Thymus (tissue), 11 donors: ENCODE data around the gene KIAA0586. TPM values are rescaled to one million over a fixed set of nuclear protein-coding genes. Genes with fewer than 3 reads are reported as not detected.
"Not testable (repeated sequence)": the region's sequence is repeated elsewhere in the genome, so short reads cannot be mapped to it uniquely, and the experiment has no call there.

ENCODE experiments used
- DNase-seq, 9 donors: peaks; one replicate each; pipeline ENCODE4 v3.0.0-alpha.2; 2013; ENCODE audit warnings: low spot score in 9 of 9, low read depth in 6 of 9, missing footprints in 1 of 9
- H3K27ac ChIP-seq, 2 donors: one replicate each; pipeline ENCODE4 v1.5.1; 2013; ENCODE audit warnings: control low read depth in 1 of 2, low read depth in 1 of 2, low read length in 1 of 2, mild to moderate bottlenecking in 1 of 2, moderate library complexity in 1 of 2
- H3K27me3 ChIP-seq, 2 donors: one replicate each; pipeline ENCODE4 v1.5.1; 2013; ENCODE audit warnings: low read length in 1 of 2; ENCODE audit not compliant: control insufficient read depth in 2 of 2, insufficient read depth in 1 of 2
- H3K36me3 ChIP-seq, 2 donors: one replicate each; pipeline ENCODE4 v1.5.1; 2013; ENCODE audit warnings: low read length in 1 of 2, mild to moderate bottlenecking in 1 of 2, moderate library complexity in 1 of 2; ENCODE audit not compliant: control insufficient read depth in 2 of 2, insufficient read depth in 2 of 2
- H3K4me1 ChIP-seq, 2 donors: one replicate each; pipeline ENCODE4 v1.5.1; 2013; ENCODE audit warnings: low read length in 2 of 2; ENCODE audit not compliant: control insufficient read depth in 2 of 2, insufficient read depth in 2 of 2
- H3K4me3 ChIP-seq, 2 donors: one replicate each; pipeline ENCODE4 v1.5.1; 2013; ENCODE audit warnings: low read length in 2 of 2, control low read depth in 1 of 2, mild to moderate bottlenecking in 1 of 2
- H3K9me3 ChIP-seq, 2 donors: one replicate each; pipeline ENCODE4 v1.5.1; 2013; ENCODE audit warnings: low read length in 1 of 2, mild to moderate bottlenecking in 1 of 2; ENCODE audit not compliant: control insufficient read depth in 2 of 2, insufficient read depth in 1 of 2
- WGBS: extraction: QIAGEN DNeasy Blood & Tissue Kit; methylation state at CpG from one replicate; pipeline ENCODE4 v1.1.7; 2013; 5-methylcytosine and 5-hydroxymethylcytosine counted together
- polyA plus RNA-seq: library from polyadenylated mRNA; stranded (reverse); fragments of 200-250 nt; gene quantifications from one replicate; pipeline ENCODE4 v1.2.3, GENCODE V29; 2013
- total RNA-seq: library from RNA; stranded (reverse); fragments of 120-200 nt; gene quantifications from one replicate; pipeline ENCODE4 v1.2.4, GENCODE V29; 2013
- donor health status: healthy.

Gene KIAA0586
- total and polyA plus RNA-seq, 2 donors = 11.0 to 24.9 TPM

GRCh38 chr14:58408681-58409215 lies 18.8 kb upstream of the KIAA0586 start:
- H3K4me1 ChIP-seq = no peaks in the 10 kb centered on the region
- DNase-seq = no peak
- 97% methylated on average over 3 of the region's 3 CpGs for WGBS

GRCh38 chr14:58414845-58415244 lies 12.7 kb upstream of the KIAA0586 start:
- Histone ChIP-seq H3K27me3 (no peaks in the 10 kb centered on the region), H3K4me1 (no peaks in the 10 kb centered on the region), H3K4me3 (no peak overlapping the region), H3K27ac (no peak overlapping the region), H3K9me3 (no peaks in the 10 kb centered on the region), H3K36me3 (peaks cover 23 to 27% of the 10 kb centered on the region in 2 donors)
- DNase-seq = no peak
- WGBS = 92% methylated on average over 1 of the region's 1 CpG

More at GRCh38 chr14:58408681-58409215, 18.8 kb upstream of the KIAA0586 start:
- Histone ChIP-seq H3K27ac (no peak overlapping the region), H3K9me3 (no peaks in the 10 kb centered on the region), H3K27me3 (no peaks in the 10 kb centered on the region), H3K4me3 (no peak overlapping the region), H3K36me3 (peaks cover 8 to 31% of the 10 kb centered on the region in 2 donors)

- no peaks in the 10 kb centered on the region for H3K4me1 ChIP-seq
- H3K27ac ChIP-seq = no peak overlapping the region
- no peaks in the 10 kb centered on the region for H3K9me3 ChIP-seq
- H3K36me3 ChIP-seq = peaks cover 16 to 23% of the 10 kb centered on the region in 2 donors
- H3K27me3 ChIP-seq = no peaks in the 10 kb centered on the region
- DNase-seq = no peak
- WGBS = 97% methylated on average over 10 of the region's 10 CpGs
- H3K4me3 ChIP-seq = no peak overlapping the region
Measured at GRCh38 chr14:58415636-58416547, 11.6 kb upstream of the KIAA0586 start.

GRCh38 chr14:58416934-58417333 lies 10.6 kb upstream of the KIAA0586 start:
- peaks cover 19 to 25% of the 10 kb centered on the region in 2 donors for H3K36me3 ChIP-seq
- not testable (repeated sequence) for H3K9me3 ChIP-seq, H3K27ac ChIP-seq, DNase-seq, H3K4me3 ChIP-seq, H3K27me3 ChIP-seq, H3K4me1 ChIP-seq
- WGBS = 100% methylated on average over 1 of the region's 1 CpG

GRCh38 chr14:58426670-58427280 lies 744 bp upstream of the KIAA0586 start:
- Histone ChIP-seq H3K9me3 (no peaks in the 10 kb centered on the region), H3K27me3 (no peaks in the 10 kb centered on the region), H3K36me3 (peaks cover 5 to 8% of the 10 kb centered on the region in 2 donors), H3K27ac (peak overlapping the region; percentile 98 to 100), H3K4me1 (peaks cover 4 to 5% of the 10 kb centered on the region in 2 donors), H3K4me3 (peak overlapping the region; percentile 79 to 84)
- peak in 2 of 9 donors; percentile 6 to 62 for DNase-seq
- WGBS = under 1% methylated on average over 35 of the region's 35 CpGs

- Histone ChIP-seq H3K9me3 (no peaks in the 10 kb centered on the region), H3K27ac (peak overlapping the region; percentile 96 to 100), H3K27me3 (no peaks in the 10 kb centered on the region), H3K36me3 (peaks cover 6 to 17% of the 10 kb centered on the region in 2 donors), H3K4me3 (peak overlapping the region; percentile 79 to 84), H3K4me1 (peaks cover 4 to 5% of the 10 kb centered on the region in 2 donors)
- WGBS = 1% methylated on average over 10 of the region's 10 CpGs
- DNase-seq = peak; percentile 23 to 68 (median 37)
Measured at GRCh38 chr14:58428118-58428683, 682 bp downstream of the KIAA0586 start.

GRCh38 chr14:58430156-58430555 lies 2.6 kb downstream of the KIAA0586 start:
- peaks cover 12 to 25% of the 10 kb centered on the region in 2 donors for H3K36me3 ChIP-seq
- no peaks in the 10 kb centered on the region for H3K27me3 ChIP-seq
- WGBS = 97% methylated on average over 1 of the region's 1 CpG
- H3K4me1 ChIP-seq = peaks cover 4 to 5% of the 10 kb centered on the region in 2 donors
- DNase-seq = no peak
- H3K9me3 ChIP-seq = no peaks in the 10 kb centered on the region
- no peak overlapping the region for H3K4me3 ChIP-seq
- no peak overlapping the region for H3K27ac ChIP-seq

- Histone ChIP-seq H3K4me3 (no peak overlapping the region), H3K36me3 (peaks cover 35 to 49% of the 10 kb centered on the region in 2 donors), H3K27me3 (no peaks in the 10 kb centered on the region), H3K9me3 (no peaks in the 10 kb centered on the region), H3K4me1 (no peaks in the 10 kb centered on the region), H3K27ac (no peak overlapping the region)
- no peak for DNase-seq
- 85% methylated on average over 5 of the region's 5 CpGs for WGBS
Measured at GRCh38 chr14:58439476-58439875, 12.0 kb downstream of the KIAA0586 start.
